Activated B cell treated with CpG ODN at 0.5 μM for 24 hours (primary cell): Measurements from ENCODE around the gene CNTNAP2. TPM values are rescaled to one million over a fixed set of nuclear protein-coding genes. Genes with fewer than 3 reads are reported as not detected.

ENCODE experiments used
- ATAC-seq: fragments of 200-7000 bp; cut with Tn5 transposase; one replicate; pipeline ENCODE4 v1.10.0; 2021; ENCODE audit warnings: low read depth, mild to moderate bottlenecking, moderate library complexity
- CTCF ChIA-PET: fragments of 350-600 bp; sonication (Branson Sonifier 250); formaldehyde crosslinking; loops from one replicate; lab custom pipeline; 2021; ENCODE audit warnings: antibody characterized with exemption; lab: Charles Lee
- POLR2A ChIA-PET: fragments of 350-600 bp; sonication (Branson Sonifier 250); formaldehyde crosslinking; loops from one replicate; lab custom pipeline; 2021; ENCODE audit warnings: antibody characterized with exemption; lab: Charles Lee
- DNase-seq: peaks from one replicate; pipeline ENCODE4 v3.0.0; 2022
- H3K27ac Mint-ChIP-seq: one replicate; pipeline ENCODE4 v1.8.0; 2020; ENCODE audit warnings: mixed read lengths
- H3K27me3 Mint-ChIP-seq: one replicate; pipeline ENCODE4 v1.8.0; 2021; ENCODE audit warnings: mixed read lengths
- H3K36me3 Mint-ChIP-seq: one replicate; pipeline ENCODE4 v1.8.0; 2021; ENCODE audit warnings: low read depth, mixed read lengths
- H3K4me1 Mint-ChIP-seq: one replicate; pipeline ENCODE4 v1.8.0; 2021; ENCODE audit warnings: mixed read lengths
- H3K4me3 Mint-ChIP-seq: one replicate; pipeline ENCODE4 v1.8.0; 2020; ENCODE audit warnings: mild to moderate bottlenecking, mixed read lengths
- H3K9me3 Mint-ChIP-seq: one replicate; pipeline ENCODE4 v1.8.0; 2020; ENCODE audit warnings: mixed read lengths
- intact Hi-C: fragments of 100-400 bp; cut with micrococcal nuclease; formaldehyde crosslinking; loops from one replicate; pipeline ENCODE4 v1.15.1; 2024
- total RNA-seq: library from RNA; stranded (reverse); gene quantifications from 2 replicates; pipeline ENCODE4 v1.2.3, GENCODE V29; 2022
- TF ChIP-seq, protein P1 (sequence below): fragments of 200-600 bp; IDR thresholded peaks from one replicate; pipeline ENCODE4 v1.8.0; 2022; ENCODE audit warnings: antibody characterized with exemption, mild to moderate bottlenecking

CNTNAP2 gene
- total RNA-seq, 1 donor from 2014 or later: 0.84 TPM

DNA sequence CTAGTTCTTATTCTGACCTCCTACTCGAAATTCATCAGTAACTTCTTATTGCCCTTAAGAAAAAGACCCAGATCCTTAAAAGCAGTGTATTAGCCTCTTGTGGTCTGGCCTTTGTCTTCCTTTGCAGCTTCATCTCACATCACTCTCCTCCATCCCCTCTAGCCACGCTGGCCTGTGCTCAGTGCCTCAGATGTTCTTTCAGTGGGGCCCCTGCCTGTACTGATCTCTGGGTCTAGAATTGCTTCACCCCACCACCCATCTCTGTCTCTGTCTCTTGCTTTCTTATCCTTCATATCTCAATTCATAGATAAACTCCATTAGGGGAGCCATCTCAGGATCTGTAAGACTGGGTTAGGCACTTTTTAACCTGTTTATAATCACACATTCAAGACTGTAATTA is 1295.5 kb downstream of the CNTNAP2 start:
- H3K27me3 Mint-ChIP-seq: no peaks in the 10 kb centered on the region
- intact Hi-C loops: no loop called here
- peaks cover 5% of the 10 kb centered on the region for H3K9me3 Mint-ChIP-seq
- DNase-seq: no peak
- H3K36me3 Mint-ChIP-seq: no peaks in the 10 kb centered on the region
- no peaks in the 10 kb centered on the region for H3K4me1 Mint-ChIP-seq
- no peak for ATAC-seq
- no peak overlapping the region for H3K27ac Mint-ChIP-seq
- no peak overlapping the region for H3K4me3 Mint-ChIP-seq
- POLR2A ChIA-PET: no interaction called here
- CTCF ChIA-PET: no interaction called here
- TF ChIP-seq, protein P1, sequence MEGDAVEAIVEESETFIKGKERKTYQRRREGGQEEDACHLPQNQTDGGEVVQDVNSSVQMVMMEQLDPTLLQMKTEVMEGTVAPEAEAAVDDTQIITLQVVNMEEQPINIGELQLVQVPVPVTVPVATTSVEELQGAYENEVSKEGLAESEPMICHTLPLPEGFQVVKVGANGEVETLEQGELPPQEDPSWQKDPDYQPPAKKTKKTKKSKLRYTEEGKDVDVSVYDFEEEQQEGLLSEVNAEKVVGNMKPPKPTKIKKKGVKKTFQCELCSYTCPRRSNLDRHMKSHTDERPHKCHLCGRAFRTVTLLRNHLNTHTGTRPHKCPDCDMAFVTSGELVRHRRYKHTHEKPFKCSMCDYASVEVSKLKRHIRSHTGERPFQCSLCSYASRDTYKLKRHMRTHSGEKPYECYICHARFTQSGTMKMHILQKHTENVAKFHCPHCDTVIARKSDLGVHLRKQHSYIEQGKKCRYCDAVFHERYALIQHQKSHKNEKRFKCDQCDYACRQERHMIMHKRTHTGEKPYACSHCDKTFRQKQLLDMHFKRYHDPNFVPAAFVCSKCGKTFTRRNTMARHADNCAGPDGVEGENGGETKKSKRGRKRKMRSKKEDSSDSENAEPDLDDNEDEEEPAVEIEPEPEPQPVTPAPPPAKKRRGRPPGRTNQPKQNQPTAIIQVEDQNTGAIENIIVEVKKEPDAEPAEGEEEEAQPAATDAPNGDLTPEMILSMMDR: no peak

DNA sequence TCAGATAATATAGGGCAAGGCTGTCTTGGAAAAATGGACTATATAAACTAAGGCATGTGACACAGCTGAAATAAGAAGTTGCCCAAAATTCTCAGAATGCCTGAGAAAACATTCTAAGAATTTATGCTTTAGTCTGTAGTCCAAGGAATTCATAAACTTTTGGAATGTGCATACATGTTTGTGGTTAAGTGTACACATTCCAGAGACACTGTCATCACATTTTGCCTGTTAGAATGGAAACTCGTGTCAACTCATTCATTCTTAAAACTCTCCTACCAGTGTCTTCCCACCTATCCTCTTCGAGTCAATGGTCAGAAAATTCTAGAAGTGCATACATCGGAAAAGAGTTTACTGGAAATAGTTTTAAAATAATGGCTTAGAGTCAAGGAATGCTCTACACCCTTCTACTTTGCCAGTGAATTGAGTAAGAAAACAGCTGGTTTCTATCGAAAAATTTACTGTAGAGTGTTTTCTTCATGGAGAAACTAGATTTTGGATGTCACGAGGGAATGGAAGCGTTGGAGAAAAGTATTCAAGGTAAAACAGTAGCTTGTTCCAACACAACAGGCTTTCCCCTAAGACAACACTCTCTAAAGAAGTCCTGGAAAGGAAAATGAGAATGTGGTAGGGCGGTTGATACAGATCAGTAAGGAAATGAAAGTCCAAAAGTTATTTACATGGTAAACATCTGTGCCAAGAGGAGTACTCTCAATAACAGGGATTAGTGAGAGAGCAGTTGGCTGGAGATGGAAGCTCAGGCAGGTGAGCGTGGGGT is 1296.4 kb downstream of the CNTNAP2 start:
- H3K4me3 Mint-ChIP-seq: no peak overlapping the region
- TF ChIP-seq, protein P1: no peak
- no peak for ATAC-seq
- no peaks in the 10 kb centered on the region for H3K4me1 Mint-ChIP-seq
- H3K27ac Mint-ChIP-seq: no peak overlapping the region
- peaks cover 5% of the 10 kb centered on the region for H3K9me3 Mint-ChIP-seq
- POLR2A ChIA-PET: no interaction called here
- H3K27me3 Mint-ChIP-seq: no peaks in the 10 kb centered on the region
- intact Hi-C loops: no loop called here
- no peak for DNase-seq
- CTCF ChIA-PET: no interaction called here
- no peaks in the 10 kb centered on the region for H3K36me3 Mint-ChIP-seq

DNA sequence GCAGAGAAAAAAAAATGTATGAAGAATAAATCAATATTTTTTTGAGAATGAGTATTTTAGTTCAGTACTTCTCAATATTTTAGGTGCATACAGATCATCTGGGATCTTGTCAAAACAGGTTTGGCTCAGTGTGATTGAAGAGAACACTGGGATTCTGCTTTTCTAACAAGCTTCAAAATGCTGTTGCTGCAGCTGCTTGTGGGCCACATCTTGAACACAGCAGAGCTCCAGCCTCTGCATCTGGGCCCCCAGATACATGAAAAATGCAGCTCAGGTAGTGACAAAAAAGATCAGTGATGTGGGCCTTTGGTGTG is 1296.9 kb downstream of the CNTNAP2 start:
- Mint-ChIP-seq H3K36me3 (no peaks in the 10 kb centered on the region), H3K4me1 (no peaks in the 10 kb centered on the region), H3K27me3 (no peaks in the 10 kb centered on the region), H3K27ac (no peak overlapping the region), H3K4me3 (no peak overlapping the region), H3K9me3 (peaks cover 2% of the 10 kb centered on the region)
- TF ChIP-seq, protein P1: no peak
- intact Hi-C loops: no loop called here
- POLR2A ChIA-PET: no interaction called here
- no peak for DNase-seq
- CTCF ChIA-PET: no interaction called here
- ATAC-seq: no peak

DNA sequence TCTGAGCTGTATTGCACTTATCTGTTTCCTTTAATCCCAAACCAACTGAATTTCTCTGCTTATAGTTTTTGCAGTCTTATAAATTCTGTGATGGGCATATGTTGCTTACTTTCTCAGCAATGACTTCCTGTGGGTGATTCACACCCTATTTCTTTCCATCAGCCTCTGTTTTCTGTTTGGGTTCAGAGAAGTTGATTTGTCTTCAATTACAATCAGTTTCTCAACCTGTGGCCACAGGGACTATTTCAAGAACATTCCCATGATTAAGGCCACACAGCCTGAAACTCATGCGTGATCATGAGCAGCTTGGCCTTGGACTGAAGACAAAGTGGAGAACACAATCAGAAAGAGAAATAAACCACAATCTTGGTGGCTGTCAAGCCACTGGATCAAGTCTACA is 1299.4 kb downstream of the CNTNAP2 start:
- Mint-ChIP-seq H3K27ac (no peak overlapping the region), H3K36me3 (no peaks in the 10 kb centered on the region), H3K4me3 (no peak overlapping the region), H3K27me3 (no peaks in the 10 kb centered on the region), H3K4me1 (no peaks in the 10 kb centered on the region), H3K9me3 (peaks cover 2% of the 10 kb centered on the region)
- intact Hi-C loops: no loop called here
- ChIA-PET POLR2A (no interaction called here), CTCF (no interaction called here)
- DNase-seq: no peak
- TF ChIP-seq, protein P1: no peak
- ATAC-seq: no peak

DNA sequence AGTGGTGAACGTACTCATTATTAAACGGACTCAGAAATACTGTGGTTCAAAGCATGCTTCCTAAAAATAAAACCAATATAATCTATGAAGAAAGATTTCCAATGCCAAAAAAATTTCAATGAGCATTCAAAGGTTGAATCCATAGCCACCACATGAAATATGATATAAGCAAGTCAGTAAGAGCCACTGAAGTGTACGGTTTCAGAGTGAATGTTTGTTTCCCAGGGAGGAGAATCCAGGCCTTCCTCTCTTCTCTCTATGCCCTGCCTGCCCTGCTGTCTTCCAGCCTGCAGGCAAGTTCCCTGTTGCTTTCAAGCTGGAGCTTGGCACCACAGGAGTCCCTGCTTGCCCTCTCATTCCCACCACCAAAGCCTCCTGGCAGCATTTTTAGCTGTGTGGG is 1302.4 kb downstream of the CNTNAP2 start:
- TF ChIP-seq, protein P1: no peak
- no peak for ATAC-seq
- ChIA-PET CTCF (no interaction called here), POLR2A (no interaction called here)
- Mint-ChIP-seq H3K4me3 (no peak overlapping the region), H3K36me3 (no peaks in the 10 kb centered on the region), H3K27me3 (no peaks in the 10 kb centered on the region), H3K9me3 (peaks cover 2% of the 10 kb centered on the region), H3K27ac (no peak overlapping the region), H3K4me1 (no peaks in the 10 kb centered on the region)
- no peak for DNase-seq
- intact Hi-C loops: no loop called here
